HG03280 (cell line): ENCODE results near the gene FCF1.
"Not testable (repeated sequence)": the region's sequence is repeated elsewhere in the genome, so short reads cannot be mapped to it uniquely, and the experiment has no call there.

ENCODE experiments used
- ATAC-seq: cut with Tn5 transposase; IDR thresholded peaks from one replicate; pipeline ENCODE4 v1.9.1; 2021; ENCODE audit warnings: mild to moderate bottlenecking, moderate library complexity; ENCODE audit not compliant: unreplicated experiment

FCF1 gene

GRCh38 chr14:74698465-74698864 lies 14.5 kb upstream of the FCF1 start:
- ATAC-seq, result no peak

- ATAC-seq, result no peak
Measured at GRCh38 chr14:74702293-74702692, 10.7 kb upstream of the FCF1 start.

GRCh38 chr14:74703043-74703442 lies 9.9 kb upstream of the FCF1 start:
- no peak for ATAC-seq

GRCh38 chr14:74704656-74705055 lies 8.3 kb upstream of the FCF1 start:
- ATAC-seq, result no peak

- ATAC-seq, result no peak
Measured at GRCh38 chr14:74705613-74706500, 7.1 kb upstream of the FCF1 start.

GRCh38 chr14:74710480-74710879 lies 2.5 kb upstream of the FCF1 start:
- no peak for ATAC-seq

GRCh38 chr14:74711651-74712050 lies 1.3 kb upstream of the FCF1 start:
- ATAC-seq, result no peak

GRCh38 chr14:74713395-74713735 lies 421 bp downstream of the FCF1 start:
- no peak for ATAC-seq

GRCh38 chr14:74720526-74720925 lies 7.6 kb downstream of the FCF1 start:
- ATAC-seq, result no peak

- no peak for ATAC-seq
Measured at GRCh38 chr14:74723134-74723533, 10.2 kb downstream of the FCF1 start.

GRCh38 chr14:74732387-74732786 lies 19.4 kb downstream of the FCF1 start:
- ATAC-seq, result no peak

GRCh38 chr14:74733221-74733620 lies 20.3 kb downstream of the FCF1 start:
- no peak for ATAC-seq

GRCh38 chr14:74735125-74735524 lies 22.2 kb downstream of the FCF1 start:
- ATAC-seq, result no peak

GRCh38 chr14:74737753-74738325 lies 24.9 kb downstream of the FCF1 start:
- ATAC-seq, result no peak

- no peak for ATAC-seq
Measured at GRCh38 chr14:74739293-74740030, 26.5 kb downstream of the FCF1 start.

- ATAC-seq, result no peak
Measured at GRCh38 chr14:74747237-74747636, 34.3 kb downstream of the FCF1 start.

GRCh38 chr14:74754157-74754556 lies 41.2 kb downstream of the FCF1 start:
- no peak for ATAC-seq

- no peak for ATAC-seq
Measured at GRCh38 chr14:74754899-74755298, 42.0 kb downstream of the FCF1 start.

GRCh38 chr14:74756326-74756725 lies 43.4 kb downstream of the FCF1 start:
- ATAC-seq, result no peak

GRCh38 chr14:74758505-74758904 lies 45.6 kb downstream of the FCF1 start:
- not testable (repeated sequence) for ATAC-seq

- peak; percentile 91 for ATAC-seq
Measured at GRCh38 chr14:74762917-74763802, 50.2 kb downstream of the FCF1 start, which contains the start of gene YLPM1. Gene YLPM1, plus strand, starts transcription at chr14:74763316. Its CDS starts 174 bp downstream, at chr14:74763490.
